Stimulated activated CD8-positive, alpha-beta memory T cell treated with anti-CD3 and anti-CD28 coated beads, Interleukin-7, amount 100 ng/mL, for 1 hour (primary cell): Measurements from ENCODE around the gene PDZRN3.

Experiments
- DNase-seq, 2 donors: peaks; one replicate each; pipeline ENCODE4 v3.0.0-alpha.2; 2020; ENCODE audit warnings: low read depth in 2 of 2

Gene PDZRN3

DNA sequence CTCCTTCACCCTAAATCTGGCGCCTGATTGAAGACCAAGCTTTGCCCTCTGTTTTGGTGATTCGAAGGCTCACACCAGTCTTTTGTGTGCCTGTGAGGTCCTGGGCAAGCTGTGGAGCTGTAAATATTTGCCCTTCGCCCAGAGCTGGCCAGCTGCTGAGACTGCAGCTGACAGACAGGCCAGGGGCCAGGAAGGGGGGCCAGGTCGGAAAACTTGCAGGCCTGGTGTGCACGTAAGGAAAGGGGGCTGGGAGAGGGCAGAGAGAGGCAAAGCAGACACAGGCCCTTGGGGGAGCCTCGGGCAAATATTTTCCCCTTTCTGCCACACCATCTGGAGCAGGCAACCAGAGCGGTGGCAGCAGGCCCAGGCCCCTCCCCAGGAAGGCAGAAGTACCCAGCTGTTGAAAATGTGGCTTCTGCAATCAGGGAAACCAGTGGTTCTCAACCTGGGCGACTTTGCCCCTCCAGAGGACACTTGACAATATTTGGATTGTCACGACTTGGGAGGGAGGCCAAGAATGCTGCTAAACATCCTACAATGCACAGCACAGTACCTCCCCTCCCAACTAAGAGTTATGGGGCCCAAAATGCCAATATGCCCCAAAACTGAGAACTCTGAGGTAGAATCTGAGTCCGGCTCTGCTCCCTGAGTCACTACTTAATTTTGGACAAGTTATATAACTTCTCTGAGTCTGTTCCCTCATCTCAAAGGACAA lies 2.5 kb downstream of the PDZRN3 start:
- no peak for DNase-seq

DNA sequence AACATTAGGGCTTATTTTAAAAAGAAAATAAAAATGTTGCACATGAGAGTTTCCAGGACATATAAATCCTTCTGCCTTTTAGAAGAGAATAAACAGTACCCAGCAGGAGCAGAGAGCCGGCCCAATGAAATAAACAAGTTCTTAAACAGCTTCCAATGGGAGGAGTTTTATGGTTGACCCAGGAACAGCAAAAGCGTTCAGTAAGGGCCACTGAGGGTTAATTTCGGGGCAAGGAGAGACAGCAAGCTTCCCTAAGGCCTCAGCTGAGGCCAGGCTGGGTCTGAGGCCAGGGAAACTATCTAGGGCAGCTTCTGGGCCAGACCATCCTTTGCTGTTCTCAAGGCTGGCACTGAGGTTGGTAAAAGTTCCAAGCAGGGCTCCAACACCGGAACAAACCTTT lies 3.4 kb downstream of the PDZRN3 start:
- DNase-seq = no peak

DNA sequence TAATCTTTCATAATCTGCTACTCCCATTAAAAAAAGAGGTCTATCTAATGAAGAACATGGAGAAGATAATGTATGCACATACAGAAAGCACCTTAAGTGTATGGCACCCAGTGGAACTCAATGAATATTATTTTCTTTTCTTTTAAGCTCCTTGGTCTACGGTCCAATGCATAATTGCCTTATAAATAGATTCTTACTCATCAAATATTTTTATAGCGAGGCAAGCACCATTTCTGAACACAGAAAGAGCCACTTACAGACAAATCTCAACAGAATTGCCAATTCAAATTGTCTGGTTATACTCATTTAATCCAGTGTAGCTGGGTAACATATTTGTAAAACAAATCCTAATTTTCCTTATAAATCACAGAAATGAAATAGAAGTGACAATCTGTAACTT lies 6.3 kb downstream of the PDZRN3 start:
- DNase-seq = no peak

DNA sequence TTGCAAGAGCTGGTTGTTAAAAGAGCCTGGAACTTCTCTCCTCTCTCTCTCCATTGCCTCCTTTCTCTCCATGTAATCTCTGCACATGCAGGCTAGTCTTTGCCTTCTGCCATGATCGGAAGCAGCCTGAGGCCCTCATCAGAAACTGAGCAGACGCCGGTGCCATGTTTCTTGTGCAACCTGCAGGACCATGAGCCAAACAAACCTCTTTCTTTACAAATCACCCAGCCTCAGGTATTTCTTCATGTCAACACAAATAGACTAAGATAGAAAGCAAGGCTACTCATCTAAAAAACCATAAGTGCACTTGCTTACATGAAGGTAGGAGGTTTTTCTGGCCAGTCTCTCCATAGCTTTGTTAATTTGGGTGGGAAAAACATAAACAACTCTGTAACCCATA lies 8.7 kb downstream of the PDZRN3 start:
- DNase-seq = no peak

DNA sequence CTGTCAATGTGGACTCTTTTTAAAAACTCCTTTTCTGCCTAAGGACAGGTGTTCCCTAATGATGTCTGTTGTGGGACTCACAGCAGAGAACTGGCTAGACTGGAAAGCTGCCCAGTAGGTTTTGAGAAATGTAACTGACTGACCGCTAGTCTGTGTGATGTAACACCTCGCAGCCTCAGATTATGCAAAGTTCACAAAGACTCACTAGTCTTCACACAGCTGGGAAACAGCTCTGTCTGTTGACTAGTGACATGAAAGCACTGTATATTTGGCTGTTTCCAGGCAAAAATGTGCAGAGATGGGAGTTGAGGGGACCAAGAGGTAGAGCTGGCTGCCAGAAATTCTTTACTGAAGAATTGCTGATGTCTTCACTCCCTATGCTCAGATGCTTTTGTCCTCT lies 10.3 kb downstream of the PDZRN3 start:
- DNase-seq = no peak

DNA sequence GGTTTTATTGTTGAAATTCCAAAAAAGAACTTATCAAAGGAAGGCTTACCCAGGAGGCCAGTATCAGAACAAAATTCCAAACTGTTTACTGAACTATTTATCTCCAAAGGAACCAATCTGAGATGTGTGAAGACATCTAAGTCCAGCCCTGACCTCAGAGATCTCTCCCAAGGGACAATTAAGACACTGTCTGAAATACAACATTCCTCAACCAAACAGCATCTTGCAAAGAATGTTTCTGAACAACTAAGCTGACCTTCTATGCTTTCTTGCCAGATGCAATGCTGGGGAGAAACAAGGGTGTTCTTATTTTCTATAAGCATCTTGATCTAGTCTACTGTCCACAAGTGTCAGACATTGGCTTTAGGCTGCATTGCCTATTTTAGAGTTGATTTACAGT lies 13.6 kb downstream of the PDZRN3 start:
- DNase-seq = no peak

DNA sequence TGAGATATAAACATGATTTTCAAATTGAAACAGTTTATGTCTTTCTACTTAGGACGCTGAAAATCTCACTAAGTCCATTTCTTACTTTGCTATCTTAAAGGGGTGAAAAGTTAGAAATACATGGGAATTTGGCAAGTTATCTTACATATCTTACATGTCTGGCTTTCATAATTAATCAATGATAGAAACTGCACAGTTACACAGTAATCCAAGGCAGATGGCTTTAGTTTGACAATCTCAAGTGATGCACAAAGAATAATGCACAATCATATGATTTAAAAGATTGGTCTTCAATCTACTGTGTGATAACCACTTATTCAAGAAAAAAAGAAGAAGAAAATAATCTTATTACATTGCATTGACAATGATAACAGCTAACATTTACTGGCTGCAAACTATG lies 14.2 kb downstream of the PDZRN3 start:
- no peak for DNase-seq

DNA sequence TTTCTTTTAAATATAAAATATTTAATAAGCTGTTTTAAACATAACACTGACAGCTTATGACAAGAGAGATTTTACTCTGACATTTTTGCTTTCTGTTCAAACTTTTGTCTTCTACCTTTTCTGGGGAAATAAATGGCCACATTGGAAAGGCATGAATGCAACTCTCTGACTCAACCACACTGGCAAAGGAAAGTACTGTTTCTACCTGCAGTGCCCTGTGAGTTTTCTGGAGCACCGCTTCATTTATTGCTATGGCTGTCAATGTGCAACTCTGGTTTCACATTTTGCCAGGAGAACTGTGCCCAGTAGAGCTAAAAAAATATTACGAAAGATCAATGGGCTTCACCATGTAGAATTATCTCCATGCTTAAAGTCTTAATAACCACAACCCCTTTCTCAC lies 15.1 kb downstream of the PDZRN3 start:
- no peak for DNase-seq

DNA sequence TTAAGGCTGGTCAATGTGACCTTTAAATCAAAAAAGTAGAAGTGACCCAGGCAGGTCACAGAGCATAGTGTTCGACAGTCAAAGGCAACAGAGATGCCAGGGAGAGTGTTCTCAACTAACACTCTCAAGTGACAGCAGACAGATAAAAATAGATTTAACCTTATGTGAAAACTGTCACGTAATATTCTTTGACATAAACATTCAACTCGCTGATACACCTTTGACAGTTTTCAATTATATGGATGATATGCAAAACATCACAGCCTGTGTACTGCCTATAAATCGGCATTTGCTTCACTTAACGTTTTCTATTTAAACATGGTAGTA lies 15.5 kb downstream of the PDZRN3 start:
- DNase-seq = no peak

DNA sequence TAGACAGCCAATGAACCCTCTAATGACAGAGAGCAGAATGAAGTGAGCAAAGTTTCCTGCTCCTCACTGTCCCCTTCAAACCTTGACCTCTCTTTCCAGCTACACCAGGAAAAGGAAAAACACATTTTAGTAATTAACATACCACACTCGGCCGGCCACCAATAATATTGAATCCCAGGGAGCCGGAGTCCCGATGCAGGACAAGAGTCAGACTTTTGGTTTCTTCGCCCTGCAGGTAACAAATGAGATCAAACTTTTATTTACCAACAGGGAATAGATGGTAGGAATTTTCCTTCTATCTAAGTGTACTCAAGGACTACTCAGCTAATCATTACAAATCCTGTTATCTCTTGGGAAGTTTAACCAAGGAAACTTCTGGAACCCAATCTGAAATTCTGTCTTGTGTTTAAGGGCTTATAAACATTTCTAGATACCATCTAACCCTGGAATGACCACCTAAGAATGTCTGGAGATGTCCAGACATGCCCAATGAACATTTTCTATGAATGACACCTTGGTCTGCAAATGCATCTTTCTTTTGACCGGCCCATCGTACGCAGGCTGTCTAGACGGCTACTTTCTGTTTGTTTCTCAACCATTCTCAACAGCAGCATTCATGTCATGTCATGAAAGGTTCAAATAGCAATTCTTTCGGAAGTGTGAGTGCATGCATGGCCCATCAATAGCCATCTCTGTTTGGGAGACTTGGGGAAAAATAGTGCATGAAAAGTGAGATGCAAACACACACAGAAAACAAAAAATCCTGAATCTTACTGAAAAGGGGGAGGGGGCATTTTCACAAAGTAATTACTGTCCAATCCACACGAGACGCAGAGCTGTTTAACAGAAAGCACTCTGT lies 16.1 kb downstream of the PDZRN3 start:
- no peak for DNase-seq

DNA sequence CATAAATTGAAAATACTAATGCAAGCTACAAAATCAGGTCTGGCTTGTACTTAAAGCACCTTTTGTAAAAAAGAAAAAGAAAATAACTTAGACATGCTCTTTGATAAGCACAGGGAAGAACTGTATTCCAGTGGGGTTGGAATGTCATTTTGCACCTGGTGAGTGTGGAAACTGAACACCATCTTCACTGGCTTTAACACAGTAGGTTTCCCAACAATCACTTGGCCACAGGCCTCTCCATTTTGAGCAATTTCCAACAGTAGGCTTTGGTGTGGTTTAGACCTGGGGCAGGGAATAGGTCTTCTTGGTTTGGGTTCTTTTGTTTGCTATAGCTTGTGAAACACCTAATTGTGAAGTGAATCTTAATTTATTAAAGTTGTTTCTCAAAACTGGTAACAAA lies 18.9 kb downstream of the PDZRN3 start:
- DNase-seq = no peak

DNA sequence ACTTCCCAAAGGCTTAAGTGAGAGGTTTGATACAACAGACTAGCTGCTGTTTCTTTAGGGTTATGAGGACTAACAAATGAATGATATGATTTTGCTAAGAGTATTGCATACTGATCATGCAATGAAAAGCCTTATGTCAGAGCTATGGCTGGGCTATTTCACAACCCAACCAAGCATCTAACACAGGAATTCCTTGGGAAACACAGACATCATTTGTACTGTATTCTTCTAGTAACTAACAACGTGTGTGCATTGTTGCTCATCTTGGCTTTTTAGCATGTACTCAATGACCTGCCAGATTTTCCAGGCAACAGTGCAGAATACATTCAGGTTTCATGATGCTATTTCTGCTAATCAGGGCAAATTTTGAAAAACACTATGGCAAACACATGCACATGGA lies 19.3 kb downstream of the PDZRN3 start:
- DNase-seq = no peak

DNA sequence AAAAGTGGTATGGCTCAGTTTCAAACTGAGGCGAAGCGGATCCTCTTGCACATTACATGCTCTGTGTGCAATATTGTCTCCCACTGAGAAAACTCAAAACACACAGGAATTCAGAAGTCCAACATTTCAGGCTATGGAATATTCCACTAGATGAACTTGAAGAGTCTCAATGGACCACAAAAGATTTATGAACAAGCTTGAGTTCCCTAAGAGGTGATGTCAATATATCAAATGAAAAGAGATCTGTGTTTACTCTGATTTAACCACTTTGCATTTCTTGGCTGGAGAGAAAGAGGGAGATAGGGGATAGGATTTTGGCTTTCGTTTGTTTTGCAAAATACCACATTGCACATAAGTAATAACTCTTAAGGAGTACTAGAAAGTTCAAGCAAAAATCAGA lies 20.3 kb downstream of the PDZRN3 start:
- DNase-seq = no peak

DNA sequence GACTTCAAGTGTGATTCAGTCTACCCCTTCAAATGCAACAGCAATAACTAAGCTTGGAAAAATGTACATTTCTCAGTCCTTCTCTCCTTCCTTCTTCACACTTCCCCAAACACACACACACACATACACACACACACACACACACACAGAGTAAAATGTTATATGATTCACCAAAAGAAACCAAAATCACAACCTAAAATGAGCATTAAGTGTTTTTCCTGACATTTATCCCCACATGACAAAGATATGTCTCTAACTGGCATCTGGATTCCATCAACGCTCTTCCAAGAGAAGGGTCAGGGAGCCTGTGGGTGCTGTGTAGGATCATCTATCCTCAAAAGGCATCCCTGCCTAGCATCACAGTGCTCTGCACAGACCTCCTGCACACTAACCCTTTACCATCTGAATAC lies 21.0 kb downstream of the PDZRN3 start:
- DNase-seq = no peak

DNA sequence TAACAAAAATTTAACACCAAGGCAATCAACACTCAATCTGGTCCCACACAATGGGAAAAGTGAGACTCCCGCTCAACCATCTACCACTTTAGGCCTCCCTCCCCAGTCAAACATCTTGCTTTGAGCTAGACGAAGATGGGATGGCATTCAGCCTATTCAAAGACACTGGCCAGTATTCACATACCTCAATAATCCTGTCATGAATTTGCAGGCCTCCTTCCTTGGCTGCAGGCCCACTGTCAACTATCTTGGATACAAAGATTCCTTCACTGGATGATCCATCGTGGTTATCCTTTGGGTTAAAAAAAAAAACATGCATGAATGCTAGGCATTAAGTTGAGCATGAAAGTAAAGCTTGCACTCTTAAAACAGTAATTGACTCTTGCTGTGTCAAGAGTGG lies 22.6 kb downstream of the PDZRN3 start:
- DNase-seq = no peak

DNA sequence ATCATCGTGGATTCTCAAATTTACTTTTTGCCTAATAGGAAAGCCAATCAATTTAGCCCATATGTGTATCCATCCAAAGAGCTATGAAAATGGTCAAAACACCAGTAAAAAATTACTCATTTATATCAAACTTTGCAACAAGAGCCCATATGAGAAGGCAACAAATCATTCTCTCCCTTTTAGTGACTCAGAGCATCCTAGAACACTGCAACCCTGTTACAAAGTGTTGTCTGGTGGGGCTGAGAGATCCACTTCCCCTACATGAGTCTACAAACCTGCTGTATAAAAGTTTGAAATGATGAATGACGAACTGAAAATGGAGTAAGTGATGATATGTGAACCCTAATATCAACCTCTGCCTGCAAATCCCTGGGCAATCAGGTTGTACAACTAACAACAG lies 23.3 kb downstream of the PDZRN3 start:
- no peak for DNase-seq

DNA sequence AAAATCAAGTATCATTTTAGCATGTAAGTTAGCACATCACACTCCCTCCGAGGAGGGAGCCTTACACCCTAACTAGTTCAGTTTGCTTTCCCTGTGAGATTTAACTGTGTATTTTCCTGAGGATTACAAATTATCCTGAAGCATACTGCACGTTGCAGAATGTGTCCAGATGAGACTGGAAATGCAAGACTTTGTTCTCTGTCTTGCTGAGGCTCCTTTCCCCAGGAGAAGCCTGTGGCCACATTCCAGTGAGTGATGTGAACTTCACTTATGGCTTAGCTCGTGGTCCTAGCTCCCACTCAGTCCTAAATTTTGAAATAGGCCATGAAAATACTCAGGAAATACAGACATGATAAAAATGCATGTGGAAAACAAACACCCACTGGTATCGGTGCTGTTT lies 23.7 kb downstream of the PDZRN3 start:
- no peak for DNase-seq

DNA sequence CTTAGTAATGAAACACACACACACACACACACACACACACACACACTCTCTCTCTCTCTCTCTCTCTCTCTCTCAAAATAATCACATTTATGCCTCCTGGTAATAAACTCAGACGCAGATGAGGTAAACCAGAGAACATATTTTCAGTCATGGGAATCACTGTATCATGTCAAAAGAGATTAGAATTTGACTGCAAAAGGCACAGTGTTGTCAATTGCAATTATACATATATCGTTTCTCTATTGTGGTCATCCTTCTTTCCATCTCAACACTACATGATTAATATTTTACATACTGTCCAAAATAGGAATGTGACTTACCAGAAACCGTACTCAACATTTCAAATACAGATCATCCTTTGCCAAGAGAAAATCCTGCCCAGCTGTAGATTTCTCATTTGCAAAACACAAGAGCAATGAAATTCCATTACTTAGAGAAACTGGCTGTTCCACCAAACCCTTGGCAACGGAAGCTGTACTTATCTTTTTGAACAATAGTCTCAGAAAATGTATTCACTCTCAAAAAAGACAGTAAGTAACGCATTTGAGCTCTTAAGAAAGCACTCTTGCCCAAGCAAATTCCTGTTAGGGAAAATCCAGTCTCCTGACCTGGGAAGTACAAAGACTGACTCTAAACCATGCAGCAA lies 24.3 kb downstream of the PDZRN3 start:
- DNase-seq = no peak

DNA sequence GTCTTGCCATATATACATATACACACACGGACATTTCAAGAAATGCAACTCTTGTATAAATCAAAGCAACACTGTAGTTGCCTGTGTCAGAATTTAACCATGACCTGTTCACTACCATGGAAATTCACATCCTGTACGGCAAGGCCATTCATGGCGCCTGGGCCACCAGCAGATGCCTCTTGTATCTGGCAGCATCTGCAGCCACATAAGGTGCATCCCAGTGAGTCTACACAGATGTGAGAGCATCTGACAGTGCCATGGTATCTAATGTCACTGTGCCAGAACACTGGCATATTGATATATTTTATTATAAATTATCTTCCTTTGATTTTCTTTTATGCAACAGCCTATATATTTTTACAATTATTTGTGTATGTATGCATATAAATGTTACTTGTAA lies 25.1 kb downstream of the PDZRN3 start:
- DNase-seq = no peak

DNA sequence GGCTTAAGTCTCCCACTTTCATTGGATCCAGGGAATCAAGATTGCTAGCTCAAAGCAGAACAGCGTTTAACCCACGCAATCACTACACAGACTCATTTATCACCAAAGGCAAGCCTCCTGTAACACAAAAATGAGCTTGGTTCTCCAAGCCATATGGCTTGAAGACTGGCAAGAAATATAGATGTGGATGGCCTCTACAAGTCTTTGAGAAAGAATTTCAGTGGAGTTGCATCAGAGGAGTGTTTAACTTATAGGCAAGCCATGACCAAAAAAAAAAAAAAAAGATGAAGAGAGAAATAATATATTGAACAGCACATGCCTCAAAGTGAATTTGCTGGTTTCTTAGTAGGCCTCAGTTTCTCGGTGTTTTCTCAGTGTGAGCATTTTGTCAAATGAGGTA lies 27.3 kb downstream of the PDZRN3 start:
- DNase-seq = no peak

DNA sequence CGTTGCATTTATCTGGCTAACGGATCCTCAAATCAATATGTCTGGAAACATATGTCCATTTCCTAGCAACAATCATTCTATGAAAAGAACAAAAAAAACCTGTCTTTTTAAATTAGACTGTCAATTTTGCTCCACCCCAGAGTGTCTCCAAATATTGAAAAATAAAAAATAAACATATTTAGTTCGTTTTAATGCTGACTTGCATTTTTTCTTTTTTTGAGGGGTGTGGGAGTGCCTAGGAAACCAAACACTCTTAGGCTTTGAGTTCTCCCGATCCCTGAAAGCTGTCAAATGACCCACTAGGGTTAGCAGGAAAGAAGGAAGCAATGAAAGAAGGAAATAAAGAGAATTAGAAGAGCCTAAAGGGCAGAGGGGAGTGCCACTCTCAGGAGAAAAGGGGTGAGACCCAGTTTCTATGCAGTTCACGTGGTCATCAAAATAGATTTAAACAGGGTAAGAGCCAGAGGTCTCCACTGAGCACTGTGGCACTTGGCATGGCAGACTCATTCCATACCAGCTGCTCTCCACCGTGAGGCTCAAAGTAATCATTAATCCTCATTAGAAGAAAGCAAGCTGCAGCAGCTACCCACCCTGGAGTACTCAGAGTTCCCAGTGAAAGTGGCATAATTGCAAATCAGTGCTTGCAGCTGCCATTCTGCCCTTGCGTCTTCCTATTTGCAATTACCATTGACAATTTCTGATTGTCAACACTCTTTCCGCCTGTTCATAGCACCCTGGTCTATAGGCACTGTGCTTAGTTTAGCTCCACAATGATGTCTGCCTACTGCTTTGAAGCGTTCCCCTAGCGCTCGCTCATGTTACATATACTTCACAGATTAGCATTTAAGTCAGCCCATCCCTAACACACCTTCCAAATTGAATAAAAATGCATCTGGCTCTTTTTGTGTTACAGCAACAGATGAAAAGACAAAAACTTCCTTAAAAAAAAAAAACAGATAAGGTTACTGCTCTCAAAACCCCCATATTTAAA lies 32.3 kb downstream of the PDZRN3 start:
- DNase-seq = no peak

DNA sequence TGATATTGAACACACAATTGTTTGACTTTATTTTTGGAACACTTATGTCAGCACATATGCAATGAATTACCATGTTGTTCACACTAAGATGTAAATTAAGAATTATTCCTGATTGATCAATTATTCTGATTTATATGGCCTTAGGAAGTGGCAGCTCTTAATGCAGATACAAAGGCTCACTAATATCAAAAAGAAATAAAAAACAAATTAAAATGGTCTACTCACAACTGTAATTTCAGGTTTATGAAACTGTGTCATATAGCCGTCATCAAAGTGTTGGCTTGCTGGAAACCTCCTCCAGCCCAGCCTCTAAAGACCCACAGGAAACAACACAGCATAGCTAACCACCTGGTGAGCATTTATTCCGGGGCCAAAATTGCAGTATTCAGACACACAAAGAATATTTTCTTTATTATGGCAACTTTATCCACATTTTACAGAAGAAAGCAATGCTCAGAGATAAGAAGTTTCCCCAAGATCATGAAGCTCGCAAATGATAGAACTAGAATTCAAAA lies 33.4 kb downstream of the PDZRN3 start:
- DNase-seq = no peak
